ENCODE measurements around the gene ANKS1B. TPM values are rescaled to one million over a fixed set of nuclear protein-coding genes. Genes with fewer than 3 reads are reported as not detected.

The ANKS1B gene
- total RNA-seq, 5 donors from 2014 or later (not counting 1 experiment from before 2014, with no cell fraction given) = 0.18 to 0.47 (median 0.19) TPM; not detected in 2

DNA sequence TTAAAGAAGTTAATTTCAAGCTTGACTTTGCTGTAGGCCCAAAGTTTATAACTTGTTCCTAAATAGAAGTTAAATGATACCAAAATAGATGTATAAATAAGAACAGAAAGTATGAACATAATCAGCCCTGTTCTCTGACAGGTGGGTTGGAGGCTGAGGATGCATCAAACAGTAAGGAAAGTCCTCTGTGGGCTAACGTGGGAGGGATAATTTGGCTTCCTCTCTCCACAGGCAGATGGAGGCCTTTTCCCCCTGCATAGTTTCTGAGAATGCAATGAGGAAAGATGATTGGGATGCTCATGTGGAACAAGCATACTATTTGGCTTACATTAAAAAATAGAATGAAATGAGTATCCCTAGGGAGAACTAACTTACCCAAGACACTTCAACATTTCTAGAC lies 280.7 kb downstream of the ANKS1B start:
- H3K27me3 ChIP-seq (replicated peaks in 1 of 2; ENCODE audit: control insufficient read depth in 2 of 2, extremely low read depth in 1 of 2, insufficient read depth in 2 of 2, low read length in 1 of 2) = no peaks in the 10 kb centered on the region
- no peak overlapping the region for H3K4me3 ChIP-seq (ENCODE audit: control insufficient read depth in 1 of 2, extremely low read depth in 1 of 2, low read length in 1 of 2)
- DNase-seq = no peak
- H3K9me3 ChIP-seq = no peaks in the 10 kb centered on the region
- H3K27me3 Mint-ChIP-seq = no peaks in the 10 kb centered on the region
- no peaks in the 10 kb centered on the region for H3K4me1 Mint-ChIP-seq
- no CpG with 5 or more reads among the region's 1 CpG for WGBS (ENCODE audit: insufficient coverage)
- ChIA-PET CTCF (interaction anchor here in 1 of 2 donors (0.7 kb wide), 1 partner anchor 534 kb away, joined by 3 read pairs; no protein-coding TSS in a partner anchor), POLR2A (no interaction called here)
- no peaks in the 10 kb centered on the region for H3K4me1 ChIP-seq (ENCODE audit: control insufficient read depth in 1 of 2, extremely low read depth in 1 of 2, insufficient read depth in 2 of 2, low read length in 2 of 2)
- no peak overlapping the region for H3K27ac ChIP-seq (ENCODE audit: low read length)
- H3K9me3 Mint-ChIP-seq = peaks cover 5 to 18% (median 8%) of the 10 kb centered on the region in 3 donors
- no peak overlapping the region for H3K27ac Mint-ChIP-seq
- no peaks in the 10 kb centered on the region for H3K36me3 ChIP-seq (ENCODE audit: control insufficient read depth in 2 of 2, extremely low read depth in 1 of 2, insufficient read depth in 1 of 2, low read length in 1 of 2)
- H3K4me3 Mint-ChIP-seq = no peak overlapping the region
- no peak for ATAC-seq (replicated peaks in 1 of 4)
- no peaks in the 10 kb centered on the region for H3K36me3 Mint-ChIP-seq

DNA sequence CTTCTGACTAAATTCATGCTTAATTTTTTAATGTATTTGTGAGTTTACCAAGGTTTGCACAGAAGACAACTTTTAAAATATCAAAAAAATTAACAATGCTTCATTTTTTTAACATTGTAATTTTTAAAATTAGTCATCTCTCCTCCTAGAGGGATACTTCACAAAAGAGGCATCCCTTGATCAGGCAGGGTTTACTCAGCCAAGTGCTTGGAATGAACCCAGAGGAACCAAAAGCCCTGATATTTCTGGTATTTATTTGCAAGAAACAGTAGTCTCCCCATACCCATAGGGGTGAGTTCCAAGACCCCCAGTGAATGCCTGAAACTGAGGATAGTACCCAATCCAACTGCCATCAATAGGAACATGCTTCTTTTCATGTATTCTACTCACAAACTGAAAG lies 284.7 kb downstream of the ANKS1B start:
- Mint-ChIP-seq H3K27ac (no peak overlapping the region), H3K27me3 (no peaks in the 10 kb centered on the region), H3K9me3 (peaks cover 0 to 9% (median 8%) of the 10 kb centered on the region in 3 donors), H3K4me3 (no peak overlapping the region), H3K4me1 (no peaks in the 10 kb centered on the region), H3K36me3 (no peaks in the 10 kb centered on the region)
- no peaks in the 10 kb centered on the region for H3K27me3 ChIP-seq (replicated peaks in 1 of 2; ENCODE audit: control insufficient read depth in 2 of 2, extremely low read depth in 1 of 2, insufficient read depth in 2 of 2, low read length in 1 of 2)
- CTCF ChIA-PET = no interaction called here
- H3K36me3 ChIP-seq (ENCODE audit: control insufficient read depth in 2 of 2, extremely low read depth in 1 of 2, insufficient read depth in 1 of 2, low read length in 1 of 2) = no peaks in the 10 kb centered on the region
- H3K27ac ChIP-seq (ENCODE audit: low read length) = no peak overlapping the region
- no peaks in the 10 kb centered on the region for H3K9me3 ChIP-seq
- no peak for DNase-seq
- POLR2A ChIA-PET = no interaction called here
- H3K4me1 ChIP-seq (ENCODE audit: control insufficient read depth in 1 of 2, extremely low read depth in 1 of 2, insufficient read depth in 2 of 2, low read length in 2 of 2) = no peaks in the 10 kb centered on the region
- ATAC-seq (replicated peaks in 1 of 4) = no peak
- H3K4me3 ChIP-seq (ENCODE audit: control insufficient read depth in 1 of 2, extremely low read depth in 1 of 2, low read length in 1 of 2) = no peak overlapping the region

DNA sequence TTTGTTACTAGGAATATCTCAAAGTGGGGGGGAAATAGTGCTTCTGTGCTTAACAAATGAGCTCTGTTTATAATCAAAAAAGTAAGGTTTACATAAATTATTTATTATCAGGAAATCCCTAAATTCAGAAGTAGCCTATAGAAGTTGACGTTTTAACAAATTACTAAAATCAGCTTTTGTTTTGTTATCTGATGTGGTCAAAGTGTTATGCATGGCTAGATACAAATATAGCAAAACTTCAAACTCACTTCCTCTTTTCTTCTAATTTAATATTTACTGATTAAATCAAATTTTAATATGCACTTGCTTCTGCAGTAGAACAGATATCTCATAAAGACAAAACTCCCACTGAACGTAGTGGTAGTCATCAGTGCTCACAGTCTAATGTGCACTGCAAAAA lies 289.7 kb downstream of the ANKS1B start:
- Histone ChIP-seq H3K4me1 (ENCODE audit: control insufficient read depth in 1 of 2, extremely low read depth in 1 of 2, insufficient read depth in 2 of 2, low read length in 2 of 2) (no peaks in the 10 kb centered on the region), H3K9me3 (no peaks in the 10 kb centered on the region), H3K4me3 (ENCODE audit: control insufficient read depth in 1 of 2, extremely low read depth in 1 of 2, low read length in 1 of 2) (no peak overlapping the region), H3K36me3 (ENCODE audit: control insufficient read depth in 2 of 2, extremely low read depth in 1 of 2, insufficient read depth in 1 of 2, low read length in 1 of 2) (no peaks in the 10 kb centered on the region), H3K27ac (ENCODE audit: low read length) (no peak overlapping the region), H3K27me3 (replicated peaks in 1 of 2; ENCODE audit: control insufficient read depth in 2 of 2, extremely low read depth in 1 of 2, insufficient read depth in 2 of 2, low read length in 1 of 2) (no peaks in the 10 kb centered on the region)
- H3K27me3 Mint-ChIP-seq = no peaks in the 10 kb centered on the region
- no peak for DNase-seq
- H3K4me3 Mint-ChIP-seq = no peak overlapping the region
- WGBS (ENCODE audit: insufficient coverage) = no CpG with 5 or more reads among the region's 2 CpGs
- ChIA-PET CTCF (interaction anchor here in 1 of 2 donors (0.6 to 0.7 kb wide), 2 partner anchors 12 to 16 kb away, joined by 3 read pairs; no protein-coding TSS in a partner anchor), POLR2A (no interaction called here)
- H3K27ac Mint-ChIP-seq = no peak overlapping the region
- no peaks in the 10 kb centered on the region for H3K36me3 Mint-ChIP-seq
- H3K9me3 Mint-ChIP-seq = peaks cover 4 to 13% (median 9%) of the 10 kb centered on the region in 3 donors
- no peaks in the 10 kb centered on the region for H3K4me1 Mint-ChIP-seq
- no peak for ATAC-seq (replicated peaks in 1 of 4)

DNA sequence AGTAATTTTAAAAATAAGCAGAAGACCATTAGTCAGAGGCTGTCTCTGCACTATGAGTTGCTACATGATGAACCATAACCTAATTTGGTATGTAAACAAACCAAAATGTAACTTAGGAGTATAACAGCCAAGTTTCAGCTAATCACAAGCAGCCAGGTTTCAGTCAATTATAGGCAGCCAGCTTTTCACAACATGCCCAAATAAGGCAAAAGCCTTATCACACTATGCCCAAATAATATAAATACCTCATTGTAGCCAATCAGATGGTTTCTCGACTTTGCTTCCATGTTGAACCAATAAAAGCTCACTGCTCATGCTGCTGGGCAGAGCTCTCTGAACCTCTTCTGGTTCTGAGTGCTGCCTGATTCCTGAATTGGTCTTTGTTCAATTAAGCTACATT lies 298.6 kb downstream of the ANKS1B start:
- no peak overlapping the region for H3K4me3 ChIP-seq (ENCODE audit: control insufficient read depth in 1 of 2, extremely low read depth in 1 of 2, low read length in 1 of 2)
- H3K27ac ChIP-seq (ENCODE audit: low read length) = no peak overlapping the region
- H3K36me3 Mint-ChIP-seq = no peaks in the 10 kb centered on the region
- H3K9me3 ChIP-seq = no peaks in the 10 kb centered on the region
- ChIA-PET POLR2A (no interaction called here), CTCF (no interaction called here)
- DNase-seq (no peak), ATAC-seq (replicated peaks in 1 of 4) (no peak)
- no peaks in the 10 kb centered on the region for H3K27me3 ChIP-seq (replicated peaks in 1 of 2; ENCODE audit: control insufficient read depth in 2 of 2, extremely low read depth in 1 of 2, insufficient read depth in 2 of 2, low read length in 1 of 2)
- no peak overlapping the region for H3K27ac Mint-ChIP-seq
- H3K4me1 Mint-ChIP-seq = no peaks in the 10 kb centered on the region
- WGBS (ENCODE audit: insufficient coverage) = 80% methylated on average over 1 of the region's 1 CpG
- H3K36me3 ChIP-seq (ENCODE audit: control insufficient read depth in 2 of 2, extremely low read depth in 1 of 2, insufficient read depth in 1 of 2, low read length in 1 of 2) = no peaks in the 10 kb centered on the region
- peaks cover 15 to 22% (median 19%) of the 10 kb centered on the region in 3 donors for H3K9me3 Mint-ChIP-seq
- no peak overlapping the region for H3K4me3 Mint-ChIP-seq
- H3K27me3 Mint-ChIP-seq = no peaks in the 10 kb centered on the region
- no peaks in the 10 kb centered on the region for H3K4me1 ChIP-seq (ENCODE audit: control insufficient read depth in 1 of 2, extremely low read depth in 1 of 2, insufficient read depth in 2 of 2, low read length in 2 of 2)

DNA sequence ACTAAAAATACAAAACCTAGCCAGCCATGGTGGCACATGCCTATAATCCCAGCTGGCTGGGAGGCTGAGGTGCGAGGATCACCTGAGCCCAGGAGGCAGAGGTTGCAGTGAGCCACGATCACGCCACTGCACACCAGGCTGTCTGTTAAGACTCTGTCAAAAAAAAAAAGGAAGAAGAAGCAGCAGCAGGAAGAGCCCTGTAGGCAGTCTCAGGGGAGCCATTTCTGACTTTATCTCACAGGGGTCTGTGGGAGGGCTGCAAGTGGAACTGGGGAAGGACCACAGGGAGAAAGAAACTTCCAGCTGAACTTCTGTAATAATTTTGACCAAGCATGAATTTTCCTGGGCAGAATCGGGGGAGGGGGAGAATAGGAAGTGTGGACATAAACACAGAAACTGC lies 304.5 kb downstream of the ANKS1B start:
- no peaks in the 10 kb centered on the region for H3K27me3 Mint-ChIP-seq
- DNase-seq (no peak), ATAC-seq (replicated peaks in 1 of 4) (no peak)
- Histone ChIP-seq H3K27ac (ENCODE audit: low read length) (no peak overlapping the region), H3K36me3 (ENCODE audit: control insufficient read depth in 2 of 2, extremely low read depth in 1 of 2, insufficient read depth in 1 of 2, low read length in 1 of 2) (no peaks in the 10 kb centered on the region), H3K27me3 (replicated peaks in 1 of 2; ENCODE audit: control insufficient read depth in 2 of 2, extremely low read depth in 1 of 2, insufficient read depth in 2 of 2, low read length in 1 of 2) (no peaks in the 10 kb centered on the region), H3K4me3 (ENCODE audit: control insufficient read depth in 1 of 2, extremely low read depth in 1 of 2, low read length in 1 of 2) (no peak overlapping the region), H3K4me1 (ENCODE audit: control insufficient read depth in 1 of 2, extremely low read depth in 1 of 2, insufficient read depth in 2 of 2, low read length in 2 of 2) (no peaks in the 10 kb centered on the region), H3K9me3 (no peaks in the 10 kb centered on the region)
- WGBS (ENCODE audit: insufficient coverage) = 40% methylated on average over 3 of the region's 4 CpGs
- H3K4me1 Mint-ChIP-seq = no peaks in the 10 kb centered on the region
- no peaks in the 10 kb centered on the region for H3K36me3 Mint-ChIP-seq
- no peak overlapping the region for H3K27ac Mint-ChIP-seq
- CTCF ChIA-PET = interaction anchor here in 1 of 2 donors (0.6 kb wide), 1 partner anchor 12 kb away, joined by 3 read pairs; no protein-coding TSS in a partner anchor
- POLR2A ChIA-PET = no interaction called here
- peaks cover 10 to 15% (median 14%) of the 10 kb centered on the region in 3 donors for H3K9me3 Mint-ChIP-seq
- no peak overlapping the region for H3K4me3 Mint-ChIP-seq

DNA sequence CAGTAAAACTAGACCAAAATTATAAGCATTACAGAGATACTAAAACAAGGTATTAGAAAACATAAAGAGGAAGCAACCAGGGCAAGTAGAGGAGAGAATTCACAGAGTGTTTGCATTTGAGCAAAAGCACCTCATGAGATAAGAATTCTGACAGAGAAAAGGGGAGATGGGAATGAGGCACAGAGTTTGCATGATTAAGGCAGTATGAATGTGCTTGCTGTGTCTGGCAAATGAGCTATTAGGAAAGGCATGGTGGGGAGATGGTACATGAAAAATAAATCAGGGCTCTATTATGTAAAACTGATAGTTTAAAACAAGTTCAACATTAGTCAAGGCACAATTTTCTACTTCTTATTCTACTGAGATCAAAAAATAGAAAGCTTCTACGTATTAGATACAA lies 314.1 kb downstream of the ANKS1B start:
- Mint-ChIP-seq H3K9me3 (peaks cover 4 to 19% (median 14%) of the 10 kb centered on the region in 3 donors), H3K27ac (no peak overlapping the region), H3K36me3 (no peaks in the 10 kb centered on the region), H3K27me3 (no peaks in the 10 kb centered on the region), H3K4me1 (no peaks in the 10 kb centered on the region), H3K4me3 (no peak overlapping the region)
- no peaks in the 10 kb centered on the region for H3K9me3 ChIP-seq
- ChIA-PET POLR2A (no interaction called here), CTCF (no interaction called here)
- no peaks in the 10 kb centered on the region for H3K4me1 ChIP-seq (ENCODE audit: control insufficient read depth in 1 of 2, extremely low read depth in 1 of 2, insufficient read depth in 2 of 2, low read length in 2 of 2)
- ATAC-seq (replicated peaks in 1 of 4) (no peak), DNase-seq (no peak)
- H3K27ac ChIP-seq (ENCODE audit: low read length) = no peak overlapping the region
- no CpG with 5 or more reads among the region's 1 CpG for WGBS (ENCODE audit: insufficient coverage)
- H3K4me3 ChIP-seq (ENCODE audit: control insufficient read depth in 1 of 2, extremely low read depth in 1 of 2, low read length in 1 of 2) = no peak overlapping the region
- no peaks in the 10 kb centered on the region for H3K27me3 ChIP-seq (replicated peaks in 1 of 2; ENCODE audit: control insufficient read depth in 2 of 2, extremely low read depth in 1 of 2, insufficient read depth in 2 of 2, low read length in 1 of 2)
- H3K36me3 ChIP-seq (ENCODE audit: control insufficient read depth in 2 of 2, extremely low read depth in 1 of 2, insufficient read depth in 1 of 2, low read length in 1 of 2) = no peaks in the 10 kb centered on the region
